RWPE1 (cell line): ENCODE measurements around the gene GREB1L.
"Not testable (repeated sequence)": the region's sequence is repeated elsewhere in the genome, so short reads cannot be mapped to it uniquely, and the experiment has no call there.

Source experiments
- CTCF ChIA-PET: fragments of 350-600 bp; sonication (Branson Sonifier 250); formaldehyde crosslinking; extraction: SDS; loops from one replicate; lab custom pipeline; 2021; lab: Yijun Ruan, JAX
- POLR2A ChIA-PET: fragments of 400-600 bp; formaldehyde crosslinking; extraction: SDS; loops from one replicate; lab custom pipeline; 2020; ENCODE audit warnings: antibody characterized with exemption; ENCODE audit not compliant: low non-redundant PET; lab: Yijun Ruan, JAX
- DNase-seq: peaks from one replicate; pipeline ENCODE4 v3.0.0; 2012; ENCODE audit warnings: low spot score
- H3K27ac ChIP-seq: fragments of 450-650 bp; 2 replicates; pipeline ENCODE4 v1.5.1; 2017
- CTCF ChIP-seq: fragments of 450-650 bp; conservative IDR thresholded peaks from 2 replicates; pipeline ENCODE4 v1.5.1; 2017; ENCODE audit warnings: low read depth, mild to moderate bottlenecking

Gene GREB1L

DNA sequence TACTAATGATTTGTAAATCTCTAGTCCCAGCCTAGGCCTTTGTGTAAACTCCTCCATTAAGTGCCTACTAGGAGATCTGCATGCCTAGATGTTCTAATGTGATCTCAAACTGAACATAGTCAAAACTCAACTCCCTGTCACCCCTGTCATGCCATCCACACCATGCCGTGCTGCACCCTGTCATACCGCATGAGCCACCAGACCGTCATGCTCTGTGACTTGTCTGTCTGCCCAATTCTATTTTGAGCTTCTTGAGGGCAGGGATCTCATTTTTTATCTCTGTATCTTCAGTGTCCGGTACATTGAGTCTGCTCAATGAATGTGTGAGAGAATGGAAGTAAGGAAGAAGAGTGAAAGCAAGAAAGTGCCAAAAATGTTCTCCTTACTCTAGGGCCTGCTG lies 35.5 kb downstream of the GREB1L start:
- ChIA-PET POLR2A (no interaction called here), CTCF (no interaction called here)
- H3K27ac ChIP-seq, result no peak overlapping the region
- TF ChIP-seq CTCF, result no peak
- no peak for DNase-seq

GRCh38 chr18:21278218-21278617 lies 36.2 kb downstream of the GREB1L start:
- H3K27ac ChIP-seq, CTCF ChIA-PET, DNase-seq, POLR2A ChIA-PET: not testable (repeated sequence)

DNA sequence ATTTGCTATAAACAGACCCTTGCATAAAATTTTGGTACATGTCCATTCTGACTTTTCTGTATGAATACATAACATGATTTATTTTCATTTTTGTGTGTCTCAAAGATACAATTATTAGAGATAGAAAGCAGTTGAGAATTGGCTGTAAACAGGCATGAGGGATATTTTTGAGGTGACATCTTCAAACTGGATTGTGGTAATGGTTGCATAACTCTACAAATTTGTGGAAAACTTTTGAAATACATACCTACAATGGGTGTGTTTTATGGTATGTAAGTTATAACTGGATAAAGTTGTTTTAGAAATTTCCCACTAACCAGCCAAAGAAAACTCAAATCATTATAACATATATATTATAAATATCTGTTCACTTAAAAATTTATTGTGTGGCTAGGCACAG lies 39.6 kb downstream of the GREB1L start:
- CTCF ChIA-PET, result no interaction called here
- POLR2A ChIA-PET, result no interaction called here
- DNase-seq, result no peak

DNA sequence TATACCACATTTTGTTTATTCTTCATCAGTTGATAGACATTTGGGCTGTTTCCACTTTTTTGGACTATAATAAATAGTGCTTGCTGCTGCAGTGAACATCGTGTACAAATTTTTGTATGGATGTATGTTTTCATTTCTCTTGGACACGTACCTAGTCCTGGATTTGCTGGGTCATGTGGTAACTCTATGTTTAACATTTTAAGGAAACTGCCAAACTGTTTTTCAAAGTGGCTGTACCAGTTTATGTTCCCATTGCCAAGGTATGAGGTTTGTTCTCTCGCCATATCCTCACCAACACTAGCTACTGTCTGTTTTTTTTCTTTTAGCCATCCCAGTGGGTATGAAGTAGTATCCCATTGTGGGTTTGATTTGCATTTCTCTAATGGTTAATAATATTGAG lies 42.5 kb downstream of the GREB1L start:
- ChIA-PET POLR2A (no interaction called here), CTCF (no interaction called here)
- TF ChIP-seq CTCF, result no peak

More for the DNA sequence above, 39.6 kb downstream of the GREB1L start:
- H3K27ac ChIP-seq, result no peak overlapping the region
- TF ChIP-seq CTCF, result no peak

DNA sequence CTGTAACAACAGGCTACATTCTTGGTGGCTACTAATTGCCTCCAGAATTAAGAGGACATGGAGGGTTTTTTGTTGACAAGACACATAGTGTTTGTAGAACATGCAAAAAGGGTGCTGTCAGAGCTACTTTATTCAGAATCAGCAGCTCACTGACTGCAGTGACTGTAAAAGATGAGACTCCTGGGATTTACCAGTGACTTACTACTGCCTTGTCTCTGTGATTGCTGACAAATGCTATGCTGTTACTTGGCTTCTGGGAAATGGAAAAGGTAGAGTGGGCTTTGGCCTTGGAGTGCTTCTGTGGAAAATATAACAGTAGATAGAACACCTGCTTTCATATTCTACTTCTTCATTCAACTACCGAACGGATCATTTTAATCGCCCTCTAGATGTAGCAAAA lies 47.8 kb downstream of the GREB1L start:
- DNase-seq, result no peak
- TF ChIP-seq CTCF, result no peak
- H3K27ac ChIP-seq, result no peak overlapping the region
- POLR2A ChIA-PET, result no interaction called here
- CTCF ChIA-PET, result no interaction called here

More for the DNA sequence above, 42.5 kb downstream of the GREB1L start:
- DNase-seq, result no peak
- H3K27ac ChIP-seq, result no peak overlapping the region

GRCh38 chr18:21291106-21291505 lies 49.1 kb downstream of the GREB1L start:
- no peak for TF ChIP-seq CTCF
- ChIA-PET POLR2A (interaction anchor here (0.7 kb wide), 1 partner anchor 32 kb away, joined by 4 read pairs; no protein-coding TSS in a partner anchor), CTCF (no interaction called here)
- DNase-seq, result no peak
- no peak overlapping the region for H3K27ac ChIP-seq

DNA sequence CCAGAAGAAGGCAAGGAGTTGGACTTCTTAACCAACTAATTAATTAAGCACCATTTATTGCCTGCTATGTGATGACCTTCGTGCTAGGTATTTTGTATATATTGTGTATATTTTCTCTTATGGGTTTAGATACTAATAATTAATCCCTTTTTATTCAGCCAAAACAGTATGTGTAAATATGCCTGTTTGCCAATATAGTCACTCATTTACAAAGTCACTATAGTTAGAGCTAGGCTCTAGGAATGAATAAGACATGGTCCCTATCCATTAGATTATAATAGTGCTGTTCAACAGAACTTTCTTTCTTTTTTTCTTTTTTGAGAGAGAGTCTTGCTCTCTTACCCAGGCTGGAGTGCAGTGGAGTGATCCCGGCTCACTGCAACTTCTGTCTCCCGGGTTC lies 51.4 kb downstream of the GREB1L start:
- ChIA-PET POLR2A (no interaction called here), CTCF (interaction anchor here (0.7 kb wide), 1 partner anchor 36 kb away, joined by 3 read pairs; no protein-coding TSS in a partner anchor)
- H3K27ac ChIP-seq, result no peak overlapping the region
- TF ChIP-seq CTCF, result no peak
- no peak for DNase-seq
